Fibroblast of lung (primary cell): ENCODE results near the gene AGK. TPM values are rescaled to one million over a fixed set of nuclear protein-coding genes. Genes with fewer than 3 reads are reported as not detected.

ENCODE experiments used
- DNase-seq, 2 donors: peaks; one replicate each; pipeline versions ENCODE4 v3.0.0 to v3.0.0-alpha.2; 2010; ENCODE audit warnings: low read depth in 2 of 2
- H2AFZ ChIP-seq: 2 replicates; pipeline ENCODE4 v1.5.1; 2012; ENCODE audit warnings: low read length, control low read depth, inconsistent platforms
- H3K27ac ChIP-seq: 2 replicates; pipeline ENCODE4 v1.5.1; 2011; ENCODE audit warnings: low read length, control low read depth; ENCODE audit not compliant: insufficient read depth
- H3K27me3 ChIP-seq: 2 replicates; pipeline ENCODE4 v1.5.1; 2011; ENCODE audit warnings: mild to moderate bottlenecking, low read length; ENCODE audit not compliant: control insufficient read depth, insufficient read depth
- H3K36me3 ChIP-seq: 2 replicates; pipeline ENCODE4 v1.5.1; 2011; ENCODE audit warnings: low read length; ENCODE audit not compliant: control insufficient read depth, insufficient read depth
- H3K4me1 ChIP-seq: 2 replicates; pipeline ENCODE4 v1.5.1; 2011; ENCODE audit warnings: low read length; ENCODE audit not compliant: control insufficient read depth, insufficient read depth; ENCODE audit errors: extremely low read depth
- H3K4me2 ChIP-seq: 2 replicates; pipeline ENCODE4 v1.5.1; 2011; ENCODE audit warnings: low read length, control low read depth; ENCODE audit not compliant: insufficient read depth; ENCODE audit errors: extremely low read depth
- H3K4me3 ChIP-seq, 4 experiments: fragments of 200-600 bp in 1 of 4; sonication (generic) in 1 of 4; replicated peaks in 1 of 4; 2 replicates each; pipeline ENCODE4 v1.5.1; 2011 to 2016; ENCODE audit warnings: low read length in 4 of 4, low read depth in 3 of 4, mild to moderate bottlenecking in 3 of 4, control low read depth in 2 of 4, inconsistent platforms in 1 of 4, mixed read lengths in 1 of 4; ENCODE audit not compliant: insufficient read depth in 1 of 4; ENCODE audit errors: control extremely low read depth in 1 of 4
- H3K79me2 ChIP-seq: 2 replicates; pipeline ENCODE4 v1.5.1; 2012; ENCODE audit warnings: mild to moderate bottlenecking, low read length, inconsistent platforms; ENCODE audit not compliant: control insufficient read depth, insufficient read depth
- H3K9ac ChIP-seq: 2 replicates; pipeline ENCODE4 v1.5.1; 2011; ENCODE audit warnings: mild to moderate bottlenecking, low read length, control low read depth; ENCODE audit not compliant: insufficient read depth
- H3K9me3 ChIP-seq: 2 replicates; pipeline ENCODE4 v1.5.1; 2012; ENCODE audit warnings: low read depth, low read length; ENCODE audit not compliant: control insufficient read depth, insufficient read depth
- H4K20me1 ChIP-seq: 2 replicates; pipeline ENCODE4 v1.5.1; 2011; ENCODE audit warnings: low read length; ENCODE audit not compliant: control insufficient read depth, insufficient read depth; ENCODE audit errors: extremely low read depth
- EZH2 ChIP-seq: IDR thresholded peaks from 2 replicates; pipeline ENCODE4 v1.5.1; 2012; ENCODE audit warnings: low read length, control low read depth, mild to moderate bottlenecking; ENCODE audit errors: missing control alignments
- polyA plus RNA-seq, 2 donors: library from polyadenylated mRNA; depleted of rRNA in 1 of 2; stranded (reverse) in 1 of 2; unstranded in 1 of 2; fragments of >200 nt; gene quantifications; 2 replicates each; pipeline ENCODE4 v1.2.1, GENCODE V29; 2011 to 2012; ENCODE audit warnings: missing spikeins in 1 of 2
- total RNA-seq: library from RNA; depleted of rRNA; stranded (reverse); fragments of >200 nt; gene quantifications from 2 replicates; pipeline ENCODE4 v1.2.1, GENCODE V29; 2014
- TF ChIP-seq, protein P1 (sequence below), 2 donors: IDR thresholded peaks in 1 of 2; conservative IDR thresholded peaks in 1 of 2; 1 replicate in 1 of 2; 2 replicates in 1 of 2; pipeline ENCODE4 v1.5.1; 2011 to 2012; ENCODE audit warnings: low read length in 2 of 2, control low read depth in 1 of 2, inconsistent platforms in 1 of 2, low read depth in 1 of 2, mild to moderate bottlenecking in 1 of 2

AGK gene
- total and polyA plus RNA-seq, 2 donors (not counting 1 experiment from before 2014, with no cell fraction given) = 20.8 to 42.5 TPM

DNA sequence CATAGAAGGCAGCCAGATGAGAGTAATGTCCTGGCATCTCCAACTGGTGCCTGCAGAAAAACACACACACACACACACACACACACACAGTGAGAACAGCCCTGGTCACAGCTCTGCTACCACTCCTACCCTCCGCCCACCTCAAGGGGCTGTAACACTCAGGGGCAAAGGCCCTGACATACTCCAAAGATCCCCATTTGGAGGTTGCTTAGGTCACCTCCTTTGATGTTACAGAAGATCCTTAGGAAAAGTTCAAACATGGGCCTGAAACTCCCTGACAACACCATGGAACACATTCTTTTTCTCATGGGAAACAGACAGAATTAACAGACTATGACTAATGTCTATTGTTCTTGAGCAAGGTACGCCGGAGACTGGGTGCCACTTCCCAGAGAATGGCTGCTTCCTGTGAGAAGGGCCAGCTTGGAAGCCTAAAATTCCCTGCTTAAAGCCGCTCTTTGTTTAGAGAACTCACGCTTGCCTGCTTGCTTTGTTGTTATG lies 123.0 kb downstream of the AGK start:
- no peak for TF ChIP-seq EZH2
- TF ChIP-seq, protein P1, sequence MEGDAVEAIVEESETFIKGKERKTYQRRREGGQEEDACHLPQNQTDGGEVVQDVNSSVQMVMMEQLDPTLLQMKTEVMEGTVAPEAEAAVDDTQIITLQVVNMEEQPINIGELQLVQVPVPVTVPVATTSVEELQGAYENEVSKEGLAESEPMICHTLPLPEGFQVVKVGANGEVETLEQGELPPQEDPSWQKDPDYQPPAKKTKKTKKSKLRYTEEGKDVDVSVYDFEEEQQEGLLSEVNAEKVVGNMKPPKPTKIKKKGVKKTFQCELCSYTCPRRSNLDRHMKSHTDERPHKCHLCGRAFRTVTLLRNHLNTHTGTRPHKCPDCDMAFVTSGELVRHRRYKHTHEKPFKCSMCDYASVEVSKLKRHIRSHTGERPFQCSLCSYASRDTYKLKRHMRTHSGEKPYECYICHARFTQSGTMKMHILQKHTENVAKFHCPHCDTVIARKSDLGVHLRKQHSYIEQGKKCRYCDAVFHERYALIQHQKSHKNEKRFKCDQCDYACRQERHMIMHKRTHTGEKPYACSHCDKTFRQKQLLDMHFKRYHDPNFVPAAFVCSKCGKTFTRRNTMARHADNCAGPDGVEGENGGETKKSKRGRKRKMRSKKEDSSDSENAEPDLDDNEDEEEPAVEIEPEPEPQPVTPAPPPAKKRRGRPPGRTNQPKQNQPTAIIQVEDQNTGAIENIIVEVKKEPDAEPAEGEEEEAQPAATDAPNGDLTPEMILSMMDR (conservative IDR thresholded peaks at IDR 0.05 in 1 of 2, IDR thresholded peaks at IDR 0.05 in 1 of 2; ENCODE audit: low read depth in 1 of 2, low read length in 2 of 2) = no peak
- H3K9me3 ChIP-seq = no peaks in the 10 kb centered on the region
- H3K36me3 ChIP-seq = no peaks in the 10 kb centered on the region
- no peaks in the 10 kb centered on the region for H3K79me2 ChIP-seq
- no peaks in the 10 kb centered on the region for H3K27me3 ChIP-seq
- H2AFZ ChIP-seq = no peak overlapping the region
- H3K9ac ChIP-seq = no peak overlapping the region
- H3K4me2 ChIP-seq = no peak overlapping the region
- H3K27ac ChIP-seq = no peak overlapping the region
- no peak overlapping the region for H3K4me3 ChIP-seq
- H4K20me1 ChIP-seq = no peaks in the 10 kb centered on the region
- H3K4me1 ChIP-seq = no peaks in the 10 kb centered on the region
- DNase-seq = peak in 1 of 2 donors; percentile 84

DNA sequence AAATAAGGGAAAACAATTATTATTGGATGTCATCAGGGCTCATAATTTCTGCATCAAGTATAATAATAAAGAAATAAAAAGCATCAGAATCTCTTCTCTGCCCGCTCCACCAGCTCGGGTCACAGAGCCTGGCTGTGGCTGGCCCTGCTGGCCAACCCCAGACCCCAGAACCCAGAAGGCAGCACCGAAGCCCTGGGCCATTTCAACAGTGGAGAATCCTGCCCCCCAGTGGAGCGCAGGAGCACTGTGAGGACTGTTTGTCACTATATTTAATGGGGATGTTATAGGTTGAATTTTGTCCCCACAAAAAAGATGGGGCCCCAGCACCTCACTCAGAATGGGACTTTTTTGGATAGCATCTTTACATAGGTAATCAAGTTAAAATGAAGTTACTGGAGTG lies 123.5 kb downstream of the AGK start:
- H4K20me1 ChIP-seq = no peaks in the 10 kb centered on the region
- no peaks in the 10 kb centered on the region for H3K4me1 ChIP-seq
- H3K27me3 ChIP-seq = no peaks in the 10 kb centered on the region
- H2AFZ ChIP-seq = no peak overlapping the region
- no peak overlapping the region for H3K27ac ChIP-seq
- no peak overlapping the region for H3K4me3 ChIP-seq
- no peak overlapping the region for H3K4me2 ChIP-seq
- H3K79me2 ChIP-seq = no peaks in the 10 kb centered on the region
- H3K36me3 ChIP-seq = no peaks in the 10 kb centered on the region
- no peaks in the 10 kb centered on the region for H3K9me3 ChIP-seq
- H3K9ac ChIP-seq = no peak overlapping the region
- peak in 1 of 2 donors; percentile 21 for DNase-seq
- no peak for TF ChIP-seq EZH2
- TF ChIP-seq, protein P1 (conservative IDR thresholded peaks at IDR 0.05 in 1 of 2, IDR thresholded peaks at IDR 0.05 in 1 of 2; ENCODE audit: low read depth in 1 of 2, low read length in 2 of 2) = peak in 1 of 2 donors; percentile 38

DNA sequence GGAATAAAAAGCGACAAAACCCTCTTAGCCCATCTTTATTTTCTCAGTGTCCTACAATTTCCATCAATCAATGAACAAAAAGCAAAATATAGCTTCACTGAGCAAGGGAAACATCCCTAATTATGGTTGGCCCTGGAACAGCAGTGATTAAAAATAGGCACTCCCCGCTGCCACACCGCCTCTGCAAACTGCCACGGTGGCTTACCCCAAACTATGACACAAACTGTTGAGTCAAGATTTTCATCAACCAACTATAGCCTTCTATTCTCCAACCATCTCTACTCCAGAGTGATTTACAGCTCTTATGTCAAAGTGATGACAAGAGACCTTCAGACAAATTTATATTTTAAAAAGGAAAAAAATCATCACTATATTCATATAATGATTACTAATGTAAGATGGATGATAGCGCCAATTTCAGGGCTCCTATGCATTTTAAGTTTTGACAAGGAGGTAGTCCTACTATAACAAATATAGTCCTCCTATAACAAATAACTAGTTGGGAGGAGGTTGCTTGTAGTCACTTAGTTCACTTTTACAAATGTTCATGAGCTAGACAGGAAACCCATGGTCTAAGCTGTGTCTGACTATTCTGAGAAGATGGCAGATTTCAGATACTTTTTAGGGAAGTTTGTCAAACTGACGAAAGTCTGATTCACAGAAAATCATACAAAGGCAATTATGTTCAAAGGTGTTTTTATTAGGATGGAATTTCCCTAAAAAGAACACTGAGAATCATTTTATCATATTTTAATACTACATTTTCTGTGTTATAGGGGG lies 124.4 kb downstream of the AGK start:
- Histone ChIP-seq H3K4me3 (no peak overlapping the region), H3K36me3 (no peaks in the 10 kb centered on the region), H3K9me3 (no peaks in the 10 kb centered on the region), H3K4me1 (no peaks in the 10 kb centered on the region), H3K27me3 (no peaks in the 10 kb centered on the region), H2AFZ (no peak overlapping the region), H3K9ac (no peak overlapping the region), H4K20me1 (no peaks in the 10 kb centered on the region), H3K79me2 (no peaks in the 10 kb centered on the region), H3K27ac (no peak overlapping the region), H3K4me2 (no peak overlapping the region)
- TF ChIP-seq, protein P1 (conservative IDR thresholded peaks at IDR 0.05 in 1 of 2, IDR thresholded peaks at IDR 0.05 in 1 of 2; ENCODE audit: low read depth in 1 of 2, low read length in 2 of 2) = no peak
- no peak for TF ChIP-seq EZH2
- DNase-seq = peak in 1 of 2 donors; percentile 30
